HG03521 (cell line): ENCODE measurements around the gene CGRRF1.

ENCODE experiments used
- ATAC-seq: cut with Tn5 transposase; IDR thresholded peaks from one replicate; pipeline ENCODE4 v1.9.1; 2021; ENCODE audit warnings: mild to moderate bottlenecking, moderate library complexity; ENCODE audit not compliant: unreplicated experiment

The CGRRF1 gene

GRCh38 chr14:54489731-54490444 is 19.8 kb upstream of the CGRRF1 start:
- no peak for ATAC-seq

DNA sequence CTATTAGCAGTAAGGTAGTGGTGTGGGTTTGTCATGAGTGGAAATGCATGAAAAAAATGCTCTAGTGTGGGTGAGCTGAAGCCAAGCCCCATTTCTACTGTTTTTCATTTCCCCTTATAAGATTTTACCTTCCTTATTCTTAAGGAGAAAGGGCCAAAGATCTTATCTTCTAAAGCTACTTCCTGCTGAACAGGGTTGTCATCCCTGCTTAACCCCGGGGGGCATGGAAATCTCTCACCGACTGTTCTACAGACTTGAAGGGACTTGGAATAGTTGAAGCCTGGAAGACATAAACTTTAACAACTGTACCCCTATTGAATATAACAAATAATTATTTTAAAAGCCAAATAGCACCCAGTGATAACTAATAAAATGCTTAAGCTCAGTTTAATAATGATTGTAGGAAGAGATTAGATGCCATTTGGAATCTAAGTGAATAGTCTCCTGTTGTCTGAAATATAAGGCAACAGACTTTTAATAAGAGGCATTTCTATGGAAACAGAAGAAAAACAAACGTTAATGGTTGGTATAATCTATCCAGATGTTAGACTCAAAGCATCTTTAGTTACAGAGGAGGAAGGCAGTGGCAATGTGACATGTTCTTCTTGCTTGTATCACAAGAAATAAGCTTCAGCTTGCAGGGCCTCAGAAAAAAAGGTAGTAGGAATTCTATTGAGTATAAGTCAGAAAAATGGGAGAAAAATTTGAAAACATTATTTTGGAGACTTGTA is 19.1 kb upstream of the CGRRF1 start:
- ATAC-seq = no peak

GRCh38 chr14:54493293-54493692 is 16.4 kb upstream of the CGRRF1 start:
- ATAC-seq = no peak

DNA sequence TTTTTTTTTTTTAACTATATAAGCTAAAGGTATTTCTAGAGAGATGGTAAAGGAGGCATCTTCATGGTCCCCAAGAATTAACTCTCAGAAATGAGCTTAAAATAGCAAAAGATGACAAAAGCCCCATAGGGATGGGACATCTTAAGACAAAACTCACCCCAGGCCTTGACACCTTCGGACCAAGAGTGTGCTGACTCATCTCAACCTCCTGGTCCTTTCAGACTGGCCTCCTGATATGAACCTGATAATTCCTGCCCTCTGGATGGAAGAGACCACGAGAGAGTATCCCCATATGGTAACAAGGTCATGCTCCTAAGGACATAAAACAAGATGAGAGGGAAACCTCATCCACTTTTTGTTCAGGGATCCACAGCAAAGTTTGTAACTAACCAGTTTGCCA is 12.5 kb upstream of the CGRRF1 start:
- ATAC-seq = no peak

- ATAC-seq = no peak
Measured at GRCh38 chr14:54498095-54498531, 11.6 kb upstream of the CGRRF1 start.

GRCh38 chr14:54498579-54498978 is 11.1 kb upstream of the CGRRF1 start:
- no peak for ATAC-seq

DNA sequence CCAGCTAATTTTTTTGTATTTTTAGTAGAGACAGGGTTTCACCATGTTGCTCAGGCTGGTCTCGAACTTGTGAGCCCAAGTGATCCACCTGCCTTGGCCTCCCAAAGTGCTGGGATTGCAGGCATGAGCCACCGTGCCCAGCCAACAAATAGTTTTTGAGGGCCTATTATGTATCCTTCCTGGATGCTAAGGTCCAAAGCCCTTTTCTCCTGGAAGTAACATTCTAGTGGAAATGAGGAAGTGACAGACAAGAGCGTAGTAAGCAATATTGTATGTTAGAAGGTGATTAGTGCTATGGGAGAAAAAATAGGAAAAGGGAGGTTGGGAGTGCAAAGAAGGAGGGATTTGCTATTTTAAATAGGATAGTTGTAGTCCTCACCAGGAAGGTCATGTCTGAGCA is 9.0 kb upstream of the CGRRF1 start:
- no peak for ATAC-seq

DNA sequence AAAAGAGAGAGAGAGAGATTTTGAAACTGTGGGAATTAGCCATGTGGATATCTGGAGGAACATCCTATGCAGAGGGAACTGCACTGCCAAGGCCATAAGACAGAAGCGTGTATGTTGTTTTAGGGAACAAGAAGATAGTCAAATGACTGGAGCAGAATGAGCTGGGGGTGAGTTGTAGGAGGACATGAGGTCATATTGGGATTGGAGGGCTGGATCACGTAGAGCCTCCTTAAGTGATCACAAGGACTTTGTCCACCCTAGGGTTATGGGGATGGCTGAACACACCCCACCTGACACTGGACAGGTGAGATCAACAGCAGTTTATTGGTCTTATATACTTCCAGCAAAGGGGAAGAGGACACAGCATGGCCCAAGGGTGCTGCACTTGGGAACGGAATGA is 8.2 kb upstream of the CGRRF1 start:
- no peak for ATAC-seq

DNA sequence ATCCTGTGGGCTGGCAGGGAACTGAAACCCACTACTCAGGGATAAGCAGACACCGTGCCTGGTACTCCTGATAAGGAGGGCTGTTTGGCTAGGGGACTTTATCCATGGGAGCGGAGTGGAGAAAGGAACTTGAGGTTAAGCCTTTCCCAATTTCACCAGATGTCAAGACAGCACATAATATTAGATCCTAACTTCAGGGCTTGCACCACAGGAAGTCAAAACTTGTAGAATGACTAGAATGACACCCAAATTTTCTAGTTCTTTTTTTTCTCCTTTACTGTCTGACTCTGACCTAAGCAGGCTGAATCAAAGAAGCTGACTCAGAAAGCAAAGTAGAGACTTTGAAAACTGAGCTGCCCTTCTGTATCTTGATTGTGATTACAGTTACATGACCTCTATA is 7.1 kb upstream of the CGRRF1 start:
- ATAC-seq = no peak

GRCh38 chr14:54503486-54503885 is 6.2 kb upstream of the CGRRF1 start:
- no peak for ATAC-seq

DNA sequence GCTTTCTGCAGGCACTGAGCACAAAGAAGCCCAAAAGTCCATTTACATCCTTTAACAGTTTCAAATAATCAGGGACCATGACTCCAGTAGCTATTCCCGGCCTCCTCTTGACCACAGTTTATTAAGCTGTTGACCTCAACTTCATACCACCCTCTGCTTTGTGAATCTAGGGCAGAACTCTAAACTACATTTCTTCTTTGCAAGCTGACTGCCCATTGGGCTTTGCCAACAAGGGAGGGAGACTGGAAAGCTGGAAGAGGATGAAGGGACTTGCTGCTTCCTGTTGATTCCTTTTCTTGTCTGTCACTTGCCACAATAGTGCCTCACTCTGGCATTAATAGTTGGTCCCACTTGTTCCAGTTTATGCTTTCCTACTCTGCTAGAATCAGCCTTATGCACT is 2.7 kb downstream of the CGRRF1 start:
- no peak for ATAC-seq

DNA sequence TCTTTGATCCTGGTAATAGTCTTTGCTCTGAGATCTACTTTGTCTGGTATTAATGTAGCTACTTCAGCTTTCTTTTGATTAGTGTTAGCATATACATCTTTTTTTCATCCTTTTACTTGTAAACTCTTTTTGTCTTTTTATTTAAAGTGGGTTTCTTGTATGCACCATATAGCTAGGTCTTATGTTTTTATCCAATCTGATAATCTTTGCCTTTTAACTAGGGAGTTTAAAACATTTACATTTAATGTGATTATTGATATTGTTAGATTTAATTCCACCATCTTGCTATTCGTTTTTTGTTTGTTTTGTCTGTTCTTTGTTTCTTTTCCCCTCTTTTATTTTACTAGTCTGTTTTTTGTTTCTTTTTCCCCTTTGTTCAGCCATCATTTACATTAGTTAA is 6.0 kb downstream of the CGRRF1 start:
- ATAC-seq = no peak

GRCh38 chr14:54516709-54517108 is 7.0 kb downstream of the CGRRF1 start:
- ATAC-seq = no peak

- no peak for ATAC-seq
Measured at GRCh38 chr14:54524410-54524809, 14.7 kb downstream of the CGRRF1 start.

DNA sequence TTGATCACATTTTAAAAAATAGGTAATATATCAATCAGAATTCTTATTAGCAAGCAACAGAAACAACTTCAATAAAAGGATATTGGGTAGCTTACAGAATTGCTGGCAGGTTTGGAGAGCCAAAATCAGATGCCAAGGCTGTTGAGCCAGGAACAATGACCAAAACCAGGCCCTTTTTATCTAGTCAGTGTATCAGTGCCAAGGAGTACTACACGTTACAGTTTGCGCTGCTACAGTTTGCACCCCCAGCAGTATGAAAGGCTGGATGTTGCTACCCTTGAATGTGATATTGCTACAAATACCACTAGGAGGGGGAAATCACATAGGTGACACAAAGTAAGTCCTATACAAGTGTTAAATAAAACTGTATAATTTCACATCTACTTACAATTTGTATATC is 19.3 kb downstream of the CGRRF1 start:
- ATAC-seq = no peak

GRCh38 chr14:54529811-54530210 is 20.1 kb downstream of the CGRRF1 start:
- no peak for ATAC-seq

GRCh38 chr14:54532111-54533012 is 22.7 kb downstream of the CGRRF1 start:
- peak; percentile 85 for ATAC-seq

DNA sequence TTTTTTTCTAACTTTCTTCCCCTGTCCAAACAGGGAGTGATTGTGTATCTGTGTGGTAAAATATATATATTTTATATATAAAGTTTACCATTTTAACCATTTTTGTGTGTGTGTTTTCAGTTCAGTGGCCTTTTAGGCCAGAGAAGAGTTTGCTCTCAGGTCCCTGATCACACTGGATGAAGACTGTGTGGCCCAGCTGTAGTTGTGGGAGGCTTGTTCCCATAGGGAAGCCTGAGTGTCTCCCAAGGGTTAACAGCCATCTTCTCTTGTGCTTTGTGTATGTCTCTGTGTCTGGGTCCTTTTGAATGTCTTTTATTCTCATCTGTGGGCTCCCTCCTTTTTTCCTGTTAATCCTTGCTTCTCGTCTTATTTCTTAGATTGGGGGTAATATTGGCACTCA is 23.4 kb downstream of the CGRRF1 start:
- peak; percentile 21 for ATAC-seq

- no peak for ATAC-seq
Measured at GRCh38 chr14:54535126-54535525, 25.4 kb downstream of the CGRRF1 start.

DNA sequence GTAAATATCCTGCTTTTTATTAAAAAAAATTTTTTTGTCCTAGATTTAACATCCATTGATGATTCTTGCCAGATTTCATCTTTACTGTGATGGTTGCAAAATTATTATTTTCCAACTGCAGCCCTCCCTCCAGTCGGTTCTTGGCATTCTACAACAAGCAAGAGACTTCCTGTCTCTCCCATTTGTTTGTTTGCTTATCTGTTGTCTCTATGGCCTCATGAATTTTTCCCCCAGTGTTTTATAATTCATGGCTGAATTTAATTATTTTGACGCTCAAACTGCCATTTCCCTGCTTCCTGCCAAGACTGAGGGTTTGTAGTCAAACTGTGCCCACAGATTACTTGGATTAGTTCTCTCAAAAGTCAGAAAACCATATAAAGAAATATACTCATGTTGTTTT is 25.9 kb downstream of the CGRRF1 start:
- no peak for ATAC-seq

- ATAC-seq = no peak
Measured at GRCh38 chr14:54537651-54538050, 27.9 kb downstream of the CGRRF1 start.

DNA sequence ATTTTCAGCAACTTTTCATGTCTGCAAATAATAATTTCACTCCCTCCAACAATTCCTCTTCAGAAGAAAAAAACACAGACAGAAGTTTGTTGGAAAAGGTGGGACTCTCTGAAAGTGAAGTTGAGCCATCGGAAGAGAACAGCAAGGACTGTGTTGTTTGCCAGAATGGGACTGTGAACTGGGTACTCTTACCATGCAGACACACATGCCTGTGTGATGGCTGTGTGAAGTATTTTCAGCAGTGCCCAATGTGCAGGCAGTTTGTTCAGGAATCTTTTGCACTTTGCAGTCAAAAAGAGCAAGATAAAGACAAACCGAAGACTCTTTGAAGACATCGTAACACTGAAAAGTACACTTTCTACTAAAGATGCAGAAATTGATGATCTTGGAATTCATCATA is 28.3 kb downstream of the CGRRF1 start:
- ATAC-seq = no peak
